GM19023 (cell line): ENCODE data around the gene NOTCH2NLA.
"Not testable (repeated sequence)": the region's sequence is repeated elsewhere in the genome, so short reads cannot be mapped to it uniquely, and the experiment has no call there.

Experiments used
- ATAC-seq: cut with Tn5 transposase; IDR thresholded peaks from one replicate; pipeline ENCODE4 v1.9.1; 2021; ENCODE audit warnings: mild to moderate bottlenecking, moderate library complexity; ENCODE audit not compliant: unreplicated experiment

NOTCH2NLA gene

GRCh38 chr1:146228710-146229477 lies at the start of gene NOTCH2NLA:
Gene NOTCH2NLA, minus strand, starts transcription at chr1:146229021. Its CDS starts 39,684 bp downstream, at chr1:146189337.
- ATAC-seq: peak; percentile 72

GRCh38 chr1:146278346-146278745 lies 49.5 kb upstream of the NOTCH2NLA start:
- ATAC-seq: peak; percentile 77

DNA sequence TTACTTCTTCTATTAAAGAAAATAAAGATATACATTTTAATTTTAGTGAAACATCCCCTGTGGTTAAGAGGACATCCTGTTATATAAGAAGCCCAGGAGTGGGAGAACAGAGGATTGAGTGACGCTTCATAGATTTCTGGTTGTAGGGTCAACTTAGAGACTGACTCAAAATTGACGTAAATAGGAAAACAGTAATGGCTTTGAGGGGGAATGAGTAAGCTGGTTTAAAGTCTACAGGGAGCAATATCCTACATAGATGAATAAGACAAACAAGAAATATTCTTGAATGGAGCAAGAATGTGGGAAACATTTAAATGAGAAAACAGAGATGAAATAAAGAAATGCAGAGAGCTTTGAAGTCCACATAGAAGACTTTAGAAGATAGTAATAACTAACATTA lies 48.3 kb upstream of the NOTCH2NLA start:
- ATAC-seq: not testable (repeated sequence)

DNA sequence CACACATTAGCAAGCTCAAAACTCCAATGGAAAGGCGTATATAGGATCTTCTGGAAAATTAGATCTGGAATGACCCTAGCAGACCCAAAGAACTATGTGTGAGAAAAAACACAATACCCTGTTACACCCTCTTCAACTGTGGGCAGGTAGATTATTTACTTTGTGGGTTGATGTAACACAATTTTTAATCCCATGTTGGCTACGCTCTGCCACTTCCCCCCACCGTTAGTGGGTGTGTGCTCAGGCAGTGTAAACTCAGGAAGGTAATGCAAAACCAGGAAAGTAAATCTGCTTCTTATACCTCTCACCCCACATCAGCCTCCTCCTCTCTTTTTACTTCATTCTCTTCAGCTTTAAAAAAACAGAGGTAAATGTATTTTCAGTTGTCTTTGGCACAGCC lies 45.3 kb upstream of the NOTCH2NLA start:
- not testable (repeated sequence) for ATAC-seq

GRCh38 chr1:146273194-146273593 lies 44.4 kb upstream of the NOTCH2NLA start:
- ATAC-seq: not testable (repeated sequence)

DNA sequence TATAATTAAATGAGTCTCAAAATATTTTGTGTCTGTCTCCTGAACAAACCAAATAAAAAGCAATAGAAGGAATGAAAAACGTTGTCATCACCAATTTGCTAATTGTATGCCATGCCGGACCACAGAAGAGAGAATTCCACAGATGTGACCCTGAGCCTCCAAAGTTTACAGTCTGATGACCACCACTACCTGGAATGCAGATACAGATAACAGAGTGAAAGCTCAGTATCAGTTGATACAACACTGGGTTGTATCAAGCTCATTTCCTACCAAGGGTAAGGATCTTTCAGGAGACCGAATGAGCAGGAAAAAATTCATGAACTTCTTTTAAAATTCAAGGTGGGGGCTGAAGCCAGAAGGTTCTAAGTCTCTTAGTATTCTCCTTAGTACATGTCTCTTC lies 43.9 kb upstream of the NOTCH2NLA start:
- not testable (repeated sequence) for ATAC-seq

GRCh38 chr1:146271977-146272376 lies 43.2 kb upstream of the NOTCH2NLA start:
- not testable (repeated sequence) for ATAC-seq

GRCh38 chr1:146270129-146270528 lies 41.3 kb upstream of the NOTCH2NLA start:
- not testable (repeated sequence) for ATAC-seq

GRCh38 chr1:146266179-146266748 lies 37.4 kb upstream of the NOTCH2NLA start:
- ATAC-seq: not testable (repeated sequence)

DNA sequence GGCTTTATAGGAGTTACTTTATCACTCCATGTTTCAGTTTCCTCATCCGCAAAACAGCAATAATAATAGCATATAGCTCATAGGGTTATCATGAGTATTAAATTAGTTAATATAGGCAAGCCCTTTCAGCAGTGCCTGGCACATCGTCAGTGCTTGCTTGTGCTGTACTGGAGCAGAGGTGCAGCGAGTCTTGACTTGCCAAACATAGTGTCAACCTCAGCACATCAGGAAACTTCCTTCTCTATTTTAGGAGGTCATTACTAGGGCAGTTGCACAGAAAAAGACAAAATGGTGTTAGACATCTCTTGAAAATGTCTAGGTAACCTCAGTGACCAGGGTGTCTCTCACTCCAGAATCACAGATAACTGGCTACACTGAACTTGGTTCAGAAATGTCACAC lies 35.9 kb upstream of the NOTCH2NLA start:
- not testable (repeated sequence) for ATAC-seq

GRCh38 chr1:146260006-146260730 lies 31.3 kb upstream of the NOTCH2NLA start:
- ATAC-seq: not testable (repeated sequence)

DNA sequence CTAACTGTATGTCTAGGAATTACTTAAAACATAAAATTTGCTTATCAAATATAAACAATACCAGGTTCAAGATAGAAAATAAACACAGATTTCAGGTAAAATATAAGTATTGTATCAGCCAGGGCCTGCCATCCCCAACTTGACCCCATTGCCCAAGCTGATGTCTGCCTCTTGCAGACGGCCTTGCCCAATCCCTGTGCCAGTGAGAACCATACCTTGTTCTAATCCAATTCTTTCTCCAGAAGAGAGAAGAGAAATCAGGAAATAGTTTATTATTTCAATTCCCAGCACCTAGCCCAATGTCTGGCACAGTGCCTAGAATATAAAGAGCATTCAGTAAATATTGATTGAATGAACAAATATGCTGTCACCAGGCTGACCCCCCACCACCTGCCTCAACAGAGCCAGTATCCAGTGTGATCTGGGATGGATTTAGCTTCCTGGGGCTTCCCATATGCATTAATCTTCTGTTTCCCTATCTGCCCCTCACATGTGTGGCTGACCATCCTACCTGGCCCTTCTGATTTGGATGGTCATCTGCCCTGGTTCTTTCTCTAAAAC lies 29.3 kb upstream of the NOTCH2NLA start:
- not testable (repeated sequence) for ATAC-seq

GRCh38 chr1:146254569-146255197 lies 25.9 kb upstream of the NOTCH2NLA start:
- ATAC-seq: not testable (repeated sequence)

GRCh38 chr1:146253249-146253855 lies 24.5 kb upstream of the NOTCH2NLA start:
- ATAC-seq: not testable (repeated sequence)

- ATAC-seq: not testable (repeated sequence)
Observed at GRCh38 chr1:146251523-146251922, 22.7 kb upstream of the NOTCH2NLA start.

- ATAC-seq: not testable (repeated sequence)
Observed at GRCh38 chr1:146248643-146249042, 19.8 kb upstream of the NOTCH2NLA start.

GRCh38 chr1:146236626-146237025 lies 7.8 kb upstream of the NOTCH2NLA start:
- not testable (repeated sequence) for ATAC-seq

DNA sequence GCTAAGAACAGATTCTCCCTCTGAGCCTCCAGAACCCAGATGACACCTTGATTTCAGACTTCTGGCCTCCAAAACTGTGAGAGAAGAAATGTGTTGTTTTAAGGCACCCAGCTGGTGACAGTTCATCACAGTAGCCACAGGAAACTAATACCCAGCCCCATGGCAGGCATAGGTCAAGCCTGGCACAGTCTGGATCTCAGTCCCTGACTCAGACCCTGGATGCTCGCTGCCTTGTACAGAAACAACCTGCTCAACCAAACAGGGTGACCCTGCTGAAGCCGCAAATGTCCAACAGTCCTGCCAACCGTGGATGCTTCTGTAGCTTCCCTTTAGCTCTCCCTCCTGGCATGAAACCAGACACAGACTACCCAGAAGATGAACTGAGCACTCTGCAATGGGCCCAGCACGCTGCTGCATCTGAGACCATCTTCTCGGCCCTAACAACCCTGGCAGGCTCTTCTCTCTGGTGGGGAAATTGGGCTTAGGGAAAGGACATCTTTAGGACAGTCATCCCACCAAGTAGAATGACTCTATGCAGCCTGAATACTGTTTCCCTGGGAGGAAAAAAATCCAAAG lies 7.3 kb upstream of the NOTCH2NLA start:
- not testable (repeated sequence) for ATAC-seq

GRCh38 chr1:146228144-146228682 lies 608 bp downstream of the NOTCH2NLA start:
- not testable (repeated sequence) for ATAC-seq

DNA sequence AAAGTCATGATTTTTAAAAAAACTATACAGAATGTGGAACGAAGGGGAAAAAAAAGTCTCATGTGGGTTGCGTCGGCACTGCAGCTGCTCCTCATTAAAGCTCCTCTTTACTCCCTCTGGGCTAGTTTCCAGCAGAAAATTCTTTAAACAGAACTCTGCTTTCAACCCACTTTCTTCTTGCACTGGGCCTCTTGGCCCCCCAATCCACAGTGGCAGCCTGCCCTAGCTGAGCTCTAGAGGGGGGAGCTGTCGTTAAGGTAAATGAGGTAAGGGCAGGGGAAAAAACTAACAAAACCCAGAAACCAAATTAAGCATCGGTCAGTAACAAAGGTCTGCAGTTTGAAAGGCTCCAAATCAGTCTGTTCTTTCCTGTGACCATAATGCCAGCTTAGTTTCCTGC lies 54.3 kb downstream of the NOTCH2NLA start:
- ATAC-seq: not testable (repeated sequence)
